Measurements from ENCODE around the gene KCNJ3.

The KCNJ3 gene

GRCh38 chr2:154710685-154711084 lies 12.2 kb downstream of the KCNJ3 start:
- DNase-seq (ENCODE audit: low read depth, low spot score): no peak
- TF ChIP-seq, protein P1, sequence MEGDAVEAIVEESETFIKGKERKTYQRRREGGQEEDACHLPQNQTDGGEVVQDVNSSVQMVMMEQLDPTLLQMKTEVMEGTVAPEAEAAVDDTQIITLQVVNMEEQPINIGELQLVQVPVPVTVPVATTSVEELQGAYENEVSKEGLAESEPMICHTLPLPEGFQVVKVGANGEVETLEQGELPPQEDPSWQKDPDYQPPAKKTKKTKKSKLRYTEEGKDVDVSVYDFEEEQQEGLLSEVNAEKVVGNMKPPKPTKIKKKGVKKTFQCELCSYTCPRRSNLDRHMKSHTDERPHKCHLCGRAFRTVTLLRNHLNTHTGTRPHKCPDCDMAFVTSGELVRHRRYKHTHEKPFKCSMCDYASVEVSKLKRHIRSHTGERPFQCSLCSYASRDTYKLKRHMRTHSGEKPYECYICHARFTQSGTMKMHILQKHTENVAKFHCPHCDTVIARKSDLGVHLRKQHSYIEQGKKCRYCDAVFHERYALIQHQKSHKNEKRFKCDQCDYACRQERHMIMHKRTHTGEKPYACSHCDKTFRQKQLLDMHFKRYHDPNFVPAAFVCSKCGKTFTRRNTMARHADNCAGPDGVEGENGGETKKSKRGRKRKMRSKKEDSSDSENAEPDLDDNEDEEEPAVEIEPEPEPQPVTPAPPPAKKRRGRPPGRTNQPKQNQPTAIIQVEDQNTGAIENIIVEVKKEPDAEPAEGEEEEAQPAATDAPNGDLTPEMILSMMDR (IDR thresholded peaks at IDR 0.05; ENCODE audit: low read depth, low read length): no peak
- in situ Hi-C loops (cut with HindIII; ENCODE audit: low sequenced_read_pairs): no loop called here
- no peak overlapping the region for H3K4me3 ChIP-seq (ENCODE audit: low read depth, low read length)

- H3K4me3 ChIP-seq (ENCODE audit: low read depth, low read length): no peak overlapping the region
- in situ Hi-C loops (cut with HindIII; ENCODE audit: low sequenced_read_pairs): no loop called here
- TF ChIP-seq, protein P1 (IDR thresholded peaks at IDR 0.05; ENCODE audit: low read depth, low read length): no peak
- DNase-seq (ENCODE audit: low read depth, low spot score): no peak
Observed at GRCh38 chr2:154713675-154714074, 15.2 kb downstream of the KCNJ3 start.

GRCh38 chr2:154720651-154721050 lies 22.2 kb downstream of the KCNJ3 start:
- TF ChIP-seq, protein P1 (IDR thresholded peaks at IDR 0.05; ENCODE audit: low read depth, low read length): no peak
- DNase-seq (ENCODE audit: low read depth, low spot score): peak; percentile 57
- H3K4me3 ChIP-seq (ENCODE audit: low read depth, low read length): no peak overlapping the region
- in situ Hi-C loops (cut with HindIII; ENCODE audit: low sequenced_read_pairs): no loop called here

DNA sequence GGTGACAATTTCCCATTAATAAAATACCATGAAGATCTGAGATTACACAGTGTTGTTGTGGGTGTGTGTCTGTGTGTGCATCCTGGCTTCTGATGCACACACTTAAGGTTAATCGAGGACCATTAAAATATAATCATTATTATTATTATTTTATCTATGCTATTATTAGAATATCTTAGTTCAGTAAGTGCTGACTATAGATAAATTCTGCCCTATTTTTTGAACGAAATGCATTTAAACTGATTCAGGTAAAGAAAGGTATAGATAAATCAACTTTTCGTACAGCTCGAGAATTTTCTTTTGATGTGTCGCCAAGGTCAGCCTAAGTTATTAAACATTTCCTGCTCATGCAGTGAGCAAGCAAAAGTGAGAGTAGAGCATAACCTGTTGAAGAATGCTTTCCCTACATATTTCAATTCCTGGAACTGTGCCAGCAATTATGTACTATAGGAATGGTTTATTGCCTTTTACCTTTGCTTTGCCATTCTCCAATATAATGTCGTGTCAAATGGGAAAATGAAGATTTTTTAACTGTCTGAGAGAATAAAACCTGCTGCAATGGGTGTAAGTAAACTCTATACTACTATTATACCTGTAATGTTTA lies 25.8 kb downstream of the KCNJ3 start:
- no peak for DNase-seq (ENCODE audit: low read depth, low spot score)
- in situ Hi-C loops (cut with HindIII; ENCODE audit: low sequenced_read_pairs): no loop called here
- no peak overlapping the region for H3K4me3 ChIP-seq (ENCODE audit: low read depth, low read length)
- TF ChIP-seq, protein P1 (IDR thresholded peaks at IDR 0.05; ENCODE audit: low read depth, low read length): no peak

- DNase-seq (ENCODE audit: low read depth, low spot score): no peak
- in situ Hi-C loops (cut with HindIII; ENCODE audit: low sequenced_read_pairs): no loop called here
- TF ChIP-seq, protein P1 (IDR thresholded peaks at IDR 0.05; ENCODE audit: low read depth, low read length): no peak
- H3K4me3 ChIP-seq (ENCODE audit: low read depth, low read length): no peak overlapping the region
Observed at GRCh38 chr2:154740361-154740760, 41.9 kb downstream of the KCNJ3 start.

- in situ Hi-C loops (cut with HindIII; ENCODE audit: low sequenced_read_pairs): no loop called here
- TF ChIP-seq, protein P1 (IDR thresholded peaks at IDR 0.05; ENCODE audit: low read depth, low read length): no peak
- DNase-seq (ENCODE audit: low read depth, low spot score): no peak
- H3K4me3 ChIP-seq (ENCODE audit: low read depth, low read length): no peak overlapping the region
Observed at GRCh38 chr2:154758871-154759270, 60.4 kb downstream of the KCNJ3 start.

All from astrocyte of the spinal cord (primary cell).